Measurements from ENCODE around the gene GDAP1L1. TPM values are rescaled to one million over a fixed set of nuclear protein-coding genes. Genes with fewer than 3 reads are reported as not detected.
"Not testable (repeated sequence)": the region's sequence is repeated elsewhere in the genome, so short reads cannot be mapped to it uniquely, and the experiment has no call there.

Gene GDAP1L1
- total RNA-seq, 1 donor from 2014 or later, result not detected

DNA sequence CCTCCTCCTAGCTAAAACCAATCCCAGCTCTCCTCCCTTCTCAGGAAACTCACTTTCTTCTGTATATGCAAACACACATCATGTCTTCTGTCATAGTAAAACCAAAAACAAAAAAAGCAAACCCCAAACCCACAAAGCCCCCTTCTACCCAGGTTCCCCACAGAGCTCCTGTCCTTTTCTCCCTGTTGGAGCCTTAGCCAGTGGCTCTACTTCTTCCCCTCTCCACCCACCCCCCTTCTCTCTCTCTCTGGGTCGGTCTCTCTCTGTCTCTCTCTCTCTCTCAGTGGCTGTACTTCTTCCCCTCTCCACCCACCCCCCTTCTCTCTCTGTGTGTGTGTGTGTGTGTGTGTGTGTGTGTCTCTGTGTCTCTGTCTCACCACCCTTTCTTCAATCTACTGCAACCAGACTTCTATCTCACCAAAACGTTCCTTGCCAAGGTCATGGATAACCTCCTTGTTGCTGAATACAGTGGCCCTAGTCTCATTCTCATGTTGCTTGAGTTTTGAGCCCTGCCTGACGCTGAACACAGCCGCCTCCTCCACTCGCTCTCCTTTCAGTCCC lies 27.9 kb upstream of the GDAP1L1 start:
- DNase-seq (ENCODE audit: low spot score), result no peak

DNA sequence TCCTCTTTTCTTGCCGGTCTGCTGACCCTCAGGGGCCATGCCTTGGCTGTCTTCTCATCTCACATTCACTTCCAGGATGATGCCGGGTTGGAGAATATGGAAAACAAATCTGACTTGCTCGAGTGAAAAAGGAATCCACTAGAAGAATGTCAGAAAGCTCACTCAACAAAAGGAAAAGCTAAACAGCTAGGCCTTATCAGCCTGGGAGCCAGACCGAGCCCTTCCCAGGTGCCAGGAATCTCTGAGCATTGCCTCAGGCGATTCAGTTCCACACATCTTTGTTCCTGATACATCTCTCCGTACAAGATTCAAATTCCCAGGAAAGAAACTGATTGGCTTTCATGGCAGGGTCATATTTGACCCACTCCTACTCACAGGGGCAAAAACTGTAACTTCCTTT lies 27.3 kb upstream of the GDAP1L1 start:
- no peak for DNase-seq (ENCODE audit: low spot score)

DNA sequence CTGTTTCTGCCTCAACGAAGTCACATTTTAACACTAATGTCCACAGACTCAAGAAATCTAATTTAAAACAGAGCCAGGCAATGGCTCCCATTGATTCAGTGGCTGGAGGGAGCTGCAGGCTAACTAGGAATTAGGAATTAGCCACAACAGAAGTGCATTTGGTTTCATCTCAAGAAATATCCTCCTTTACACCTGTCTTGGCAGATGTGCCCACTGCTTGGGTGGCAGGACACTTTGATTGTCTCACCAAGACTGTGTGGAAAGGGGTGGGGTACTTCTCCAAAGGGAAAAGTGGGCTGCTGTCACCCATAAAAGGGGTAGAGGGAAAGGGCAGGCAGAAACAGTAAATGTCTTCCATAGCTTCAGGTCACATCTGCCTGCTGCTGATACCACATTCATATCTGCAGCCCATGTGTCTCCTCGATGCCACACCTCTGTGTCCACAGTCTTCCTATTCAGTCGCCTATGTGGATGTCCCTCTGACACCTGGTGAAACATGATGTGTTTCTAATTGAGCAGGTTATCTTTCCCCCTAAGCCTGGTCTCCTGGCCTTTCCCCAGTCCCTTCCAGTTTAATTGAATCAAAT lies 25.6 kb upstream of the GDAP1L1 start:
- no peak for DNase-seq (ENCODE audit: low spot score)

DNA sequence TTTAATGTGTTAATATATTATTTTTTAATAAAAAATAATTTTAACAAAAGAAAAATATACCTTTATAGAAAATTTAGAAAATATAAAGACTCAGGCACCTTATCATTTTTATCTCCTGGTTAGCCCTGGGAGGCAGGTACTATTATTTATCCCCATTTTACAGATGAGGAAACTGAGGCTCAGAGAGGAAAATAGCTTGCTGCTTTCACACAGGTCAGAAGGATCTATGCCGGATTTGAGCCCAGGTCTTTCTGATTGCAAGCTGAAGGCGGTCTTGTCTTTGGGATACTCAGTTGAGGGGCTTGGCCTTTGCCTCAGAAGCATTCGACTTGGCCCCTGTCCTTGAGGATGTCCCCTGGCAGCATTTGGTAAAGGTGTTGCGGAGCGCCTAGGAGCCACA lies 25.1 kb upstream of the GDAP1L1 start:
- no peak for DNase-seq (ENCODE audit: low spot score)

DNA sequence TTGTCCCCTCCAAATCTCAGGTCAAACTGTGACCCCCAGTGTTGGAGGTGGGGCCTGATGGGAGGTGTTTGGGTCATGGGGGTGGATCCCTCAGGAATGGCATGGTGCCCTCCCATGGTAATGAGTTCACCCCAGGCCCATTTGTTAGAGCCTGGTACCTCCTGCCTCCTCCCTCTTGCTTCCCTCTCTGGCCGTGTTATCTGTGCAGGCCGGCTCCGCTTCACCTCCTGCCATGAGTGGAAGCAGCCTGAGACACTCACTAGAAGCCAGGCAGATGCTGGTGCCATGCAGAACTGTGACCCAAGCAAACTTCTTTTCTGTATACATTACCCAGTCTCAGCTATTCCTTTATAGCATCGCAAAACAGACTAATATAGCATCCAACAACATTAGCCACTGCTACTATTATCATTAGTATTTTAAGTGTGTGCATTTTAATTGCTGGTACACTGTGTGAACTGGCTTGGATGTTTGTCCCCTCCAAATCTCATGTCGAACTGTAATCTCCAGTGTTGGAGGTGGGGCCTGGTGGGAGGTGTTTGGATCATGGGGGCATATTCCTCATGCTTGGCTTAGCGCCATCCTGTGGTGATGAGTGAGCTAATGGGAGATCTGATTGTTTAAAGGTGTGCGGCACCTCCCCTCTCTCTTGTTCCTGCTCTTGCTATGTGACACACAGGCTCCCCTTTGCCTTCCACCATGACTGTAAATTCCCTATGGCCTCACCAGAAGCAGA lies 24.3 kb upstream of the GDAP1L1 start:
- DNase-seq (ENCODE audit: low spot score), result no peak

DNA sequence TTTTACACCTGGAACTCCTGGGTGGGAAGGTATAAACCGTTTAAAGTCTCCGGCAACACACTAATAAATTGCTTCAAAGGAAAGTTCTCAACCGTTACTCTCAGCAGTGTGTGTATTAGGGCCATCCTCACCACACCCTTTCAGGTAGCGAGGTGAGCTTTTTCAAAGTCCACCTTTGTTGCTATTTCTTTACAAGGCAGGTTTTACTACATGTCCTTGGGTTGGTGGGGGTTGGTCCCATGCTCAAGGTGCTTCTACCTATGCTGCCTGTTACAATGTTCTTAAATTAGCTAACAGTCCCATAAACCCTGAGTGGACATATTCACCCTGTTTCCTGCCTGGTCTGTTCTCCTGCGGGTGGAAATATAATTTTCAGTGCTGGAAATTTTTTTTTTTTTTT lies 23.4 kb upstream of the GDAP1L1 start:
- no peak for DNase-seq (ENCODE audit: low spot score)

DNA sequence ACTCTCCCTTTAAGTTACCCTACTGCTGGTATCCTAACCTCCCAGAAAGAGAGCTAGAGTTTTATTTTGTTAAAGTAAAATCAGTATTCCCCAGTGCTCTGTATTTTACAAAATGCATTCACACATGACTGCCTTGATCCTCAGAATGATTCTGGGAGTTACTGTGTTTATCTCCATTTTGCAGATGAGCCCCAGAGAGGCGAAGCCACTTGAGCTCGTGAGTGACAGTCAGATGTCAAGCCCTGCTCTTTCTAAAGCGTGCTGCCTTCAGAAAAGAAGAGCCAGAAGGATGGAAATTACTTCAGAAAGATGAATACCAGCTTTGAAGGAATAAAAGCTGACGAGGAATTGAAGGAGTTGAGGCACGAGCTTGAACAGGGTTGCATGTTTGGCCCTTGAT lies 22.5 kb upstream of the GDAP1L1 start:
- peak; percentile 37 for DNase-seq (ENCODE audit: low spot score)

DNA sequence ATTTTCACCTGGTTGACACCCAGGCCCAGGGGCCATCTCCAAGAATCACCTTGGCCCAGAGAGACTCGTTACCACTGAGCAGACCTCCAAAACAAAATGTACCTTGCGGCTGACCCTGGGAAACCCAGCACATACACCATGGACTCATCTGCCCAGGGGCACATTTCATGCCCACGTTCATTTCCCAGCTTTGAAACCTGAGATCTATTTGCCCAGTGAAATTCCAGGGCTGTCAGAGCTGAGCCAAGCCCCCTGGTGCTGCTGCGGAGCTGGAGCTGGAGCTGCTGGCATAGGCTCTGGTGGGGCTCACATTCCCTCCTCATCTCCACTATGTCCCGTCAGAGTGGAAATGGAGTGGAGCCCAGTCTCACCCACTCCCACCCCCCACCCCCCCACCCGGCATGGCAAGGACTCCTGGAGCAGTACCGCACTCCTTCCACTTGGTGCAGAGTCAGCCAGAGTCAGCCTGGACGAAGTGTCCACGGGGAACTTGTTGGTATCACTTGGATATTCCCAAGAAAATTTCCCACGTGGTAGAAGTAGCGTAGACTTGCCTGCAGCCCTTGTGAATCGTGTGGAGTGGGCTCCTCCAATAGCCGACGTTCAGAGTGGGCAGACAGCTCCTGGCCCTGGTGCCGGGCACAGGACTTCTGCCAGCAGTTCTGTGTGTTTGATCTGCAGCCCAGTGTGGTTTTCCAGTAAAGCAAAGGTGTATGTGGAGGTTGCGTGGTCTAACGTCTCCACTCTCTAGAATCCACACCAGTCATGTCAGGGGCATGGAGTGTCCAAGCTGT lies 18.4 kb upstream of the GDAP1L1 start:
- peak; percentile 78 for DNase-seq (ENCODE audit: low spot score)

DNA sequence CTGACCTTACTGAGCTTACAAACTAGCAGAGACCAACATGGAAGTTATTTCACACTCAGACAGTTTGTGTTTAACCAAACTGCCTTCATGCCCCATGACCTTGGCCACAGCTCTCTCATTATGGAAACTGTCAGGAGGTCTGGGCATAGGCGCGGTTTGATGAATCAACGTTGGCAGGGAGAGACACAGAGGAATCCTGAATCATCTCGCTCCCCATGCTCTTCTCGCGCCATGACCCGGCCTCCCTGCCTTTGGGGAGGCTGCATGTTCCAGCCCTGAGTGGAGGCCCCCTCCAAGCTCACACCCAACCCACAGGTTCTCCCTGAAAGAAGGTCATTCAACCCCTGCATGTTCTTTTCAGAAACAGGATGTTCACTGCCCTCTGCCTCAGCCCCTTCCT lies 15.9 kb upstream of the GDAP1L1 start:
- peak; percentile 30 for DNase-seq (ENCODE audit: low spot score)

DNA sequence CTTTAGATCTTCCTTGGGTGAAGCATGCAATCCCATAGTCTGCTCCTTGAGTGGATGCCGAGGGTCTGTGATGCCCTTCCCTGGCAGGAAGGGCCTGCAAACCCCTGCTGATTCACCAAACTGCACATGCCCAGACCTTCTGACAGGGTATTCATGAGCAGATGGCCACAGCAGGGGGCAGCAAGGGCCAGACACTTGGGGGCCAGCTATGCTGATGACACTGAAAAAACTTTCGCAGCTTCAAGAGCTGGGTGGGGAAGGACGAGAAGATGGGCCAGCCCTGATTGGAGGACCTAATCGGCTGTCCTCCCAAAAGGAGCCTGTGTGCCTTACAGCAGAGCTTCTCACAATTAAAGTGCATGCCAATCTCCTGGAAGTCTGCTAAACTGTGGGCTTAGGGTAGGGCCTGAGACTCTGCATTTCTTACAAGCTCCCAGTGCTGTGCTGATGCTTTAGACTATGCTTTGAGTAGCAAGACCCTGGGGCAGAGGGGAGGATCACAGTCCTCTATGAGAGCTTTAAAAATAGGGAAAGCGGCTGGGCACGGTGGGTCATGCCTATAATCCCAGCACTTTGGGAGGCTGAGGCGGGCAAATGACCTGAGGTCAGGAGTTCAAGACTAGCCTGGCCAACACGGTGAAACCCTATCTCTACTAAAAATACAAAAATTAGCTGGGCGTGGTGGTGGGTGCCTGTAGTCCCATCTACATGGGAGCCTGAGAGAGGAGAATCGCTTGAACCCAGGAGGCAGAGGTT lies 15.2 kb upstream of the GDAP1L1 start:
- DNase-seq (ENCODE audit: low spot score), result peak; percentile 55

DNA sequence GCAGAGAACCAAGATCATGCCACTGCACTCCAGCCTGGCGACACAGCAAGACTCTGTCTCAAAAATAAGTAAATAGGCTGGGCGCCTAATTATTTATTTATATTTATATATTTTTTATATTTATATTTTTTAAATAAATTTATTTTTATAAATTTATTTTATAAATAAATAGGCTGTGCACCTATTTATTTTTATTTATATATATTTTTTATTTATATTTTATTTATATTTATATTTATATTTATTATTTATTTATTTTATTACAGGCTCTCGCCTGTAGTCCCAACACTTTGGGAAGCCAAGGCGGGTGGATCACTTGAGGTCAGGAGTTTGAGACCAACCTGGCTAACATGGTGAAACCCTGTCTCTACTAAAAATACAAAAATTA lies 14.6 kb upstream of the GDAP1L1 start:
- DNase-seq (ENCODE audit: low spot score), result not testable (repeated sequence)

DNA sequence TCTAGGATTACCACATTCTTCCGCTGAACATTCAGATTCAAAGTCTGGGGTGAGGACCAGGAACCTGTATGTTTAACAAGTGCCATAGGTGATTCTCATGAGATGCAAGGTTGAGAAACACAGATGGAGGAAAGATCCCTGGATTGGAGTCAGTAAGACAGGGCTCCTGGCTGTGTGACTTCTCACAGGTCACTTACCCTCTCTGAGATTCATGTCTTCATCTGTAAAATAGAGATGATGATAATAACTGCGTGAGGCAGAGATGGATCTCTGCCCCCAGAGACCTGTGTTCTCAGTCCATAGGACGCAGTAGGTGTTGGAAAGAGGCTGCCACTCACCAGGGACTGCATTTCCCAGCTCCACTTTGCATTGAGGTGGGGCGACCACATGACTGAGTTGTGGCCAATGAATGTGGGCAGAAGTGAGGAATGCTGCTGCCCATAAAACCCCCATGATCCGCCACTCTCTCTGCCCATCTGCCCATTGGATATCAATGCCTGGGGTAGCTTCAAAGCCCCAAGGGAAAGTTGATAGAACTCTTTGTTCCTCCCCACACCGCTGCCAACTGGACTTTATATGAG lies 13.6 kb upstream of the GDAP1L1 start:
- no peak for DNase-seq (ENCODE audit: low spot score)

DNA sequence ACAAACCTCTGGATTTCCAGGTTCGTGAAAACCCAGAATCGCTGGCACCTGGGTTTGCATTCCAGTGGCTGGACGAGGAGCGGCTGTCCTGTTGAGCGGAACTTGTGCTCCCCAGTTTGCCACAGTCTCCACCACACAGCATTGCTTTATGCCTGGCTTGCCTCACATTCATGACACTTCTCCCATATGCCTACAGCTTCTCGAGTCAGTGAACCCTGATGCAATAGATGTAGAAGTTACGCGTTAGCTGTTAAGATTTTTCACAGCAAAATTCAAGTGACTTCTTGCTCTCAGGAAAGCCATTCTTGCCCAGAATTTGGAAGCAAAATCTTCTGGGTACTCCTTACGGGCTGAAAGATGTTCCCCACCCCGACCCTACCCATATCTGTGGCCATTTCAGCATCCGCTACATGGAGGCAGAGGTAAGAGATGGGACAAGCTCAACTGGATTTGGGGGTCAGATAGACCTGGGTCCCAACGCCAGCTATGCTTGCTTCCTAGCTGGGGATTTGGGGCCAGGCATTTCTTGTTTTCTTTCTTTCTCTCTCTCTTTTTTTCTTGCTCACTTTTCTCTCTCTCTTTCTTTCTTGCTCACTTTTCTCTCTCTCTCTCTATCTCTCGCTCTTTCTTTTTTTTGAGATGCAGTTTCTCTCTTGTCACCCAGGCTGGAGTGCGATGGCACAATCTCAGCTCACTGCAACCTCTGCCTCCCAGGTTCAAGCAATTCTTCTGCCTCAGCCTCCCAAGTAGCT lies 12.4 kb upstream of the GDAP1L1 start:
- DNase-seq (ENCODE audit: low spot score), result no peak

DNA sequence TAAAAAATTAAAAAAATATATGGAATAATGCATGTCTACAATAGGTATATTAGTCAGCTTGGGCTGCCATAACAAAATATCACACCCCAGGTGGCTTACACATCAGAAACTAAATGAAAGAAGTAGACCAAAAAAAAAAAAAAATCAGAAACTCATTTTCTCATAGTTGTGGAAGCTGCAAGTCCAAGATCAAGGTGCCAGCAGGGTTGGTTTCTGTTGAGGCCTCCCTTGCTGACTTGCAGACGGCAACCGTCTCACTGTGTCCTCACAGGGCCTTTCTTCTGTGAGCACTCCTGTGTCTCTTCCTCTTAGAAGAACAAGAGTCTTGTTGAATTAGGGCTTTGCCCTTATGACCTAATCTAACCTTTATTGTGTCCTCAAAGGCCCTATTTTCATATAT lies 11.4 kb upstream of the GDAP1L1 start:
- DNase-seq (ENCODE audit: low spot score), result no peak

DNA sequence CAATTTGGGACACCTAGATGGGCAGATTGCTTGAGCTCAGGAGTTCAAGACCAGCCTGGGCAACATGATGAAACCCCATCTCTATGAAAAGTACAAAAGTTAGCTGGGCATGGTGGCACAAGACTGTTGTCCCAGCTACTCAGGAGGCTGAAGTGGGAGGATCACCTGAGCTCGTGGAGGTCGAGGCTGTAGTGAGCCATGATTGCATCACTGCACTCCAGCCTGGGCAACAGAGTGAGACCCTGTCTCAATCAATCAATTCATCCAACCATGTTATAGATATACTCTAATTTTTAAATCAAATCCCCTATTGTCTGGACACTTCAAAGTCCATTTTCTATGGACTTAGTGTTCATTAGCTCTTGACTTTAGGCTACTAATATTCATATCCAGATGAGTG lies 10.3 kb upstream of the GDAP1L1 start:
- DNase-seq (ENCODE audit: low spot score), result not testable (repeated sequence)

DNA sequence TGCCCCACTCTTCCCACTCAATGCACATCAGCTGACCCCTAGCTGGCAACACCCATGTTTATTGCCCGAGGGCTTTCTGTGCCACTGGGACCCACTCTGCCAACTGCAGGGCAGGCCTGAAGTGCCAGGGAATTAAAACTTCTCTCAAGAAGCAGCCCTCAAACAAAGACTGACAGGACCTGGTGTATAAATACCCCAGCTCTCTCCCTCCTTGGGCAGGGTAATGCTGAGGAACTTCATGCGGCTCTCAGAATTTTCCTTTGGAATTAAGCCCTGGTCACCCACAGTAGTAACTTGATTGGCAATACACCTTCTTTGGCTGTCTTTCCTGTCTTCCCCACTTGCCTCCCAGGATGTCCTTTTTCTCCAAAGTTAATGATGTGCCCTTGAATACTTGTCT lies 5.3 kb upstream of the GDAP1L1 start:
- DNase-seq (ENCODE audit: low spot score), result no peak

DNA sequence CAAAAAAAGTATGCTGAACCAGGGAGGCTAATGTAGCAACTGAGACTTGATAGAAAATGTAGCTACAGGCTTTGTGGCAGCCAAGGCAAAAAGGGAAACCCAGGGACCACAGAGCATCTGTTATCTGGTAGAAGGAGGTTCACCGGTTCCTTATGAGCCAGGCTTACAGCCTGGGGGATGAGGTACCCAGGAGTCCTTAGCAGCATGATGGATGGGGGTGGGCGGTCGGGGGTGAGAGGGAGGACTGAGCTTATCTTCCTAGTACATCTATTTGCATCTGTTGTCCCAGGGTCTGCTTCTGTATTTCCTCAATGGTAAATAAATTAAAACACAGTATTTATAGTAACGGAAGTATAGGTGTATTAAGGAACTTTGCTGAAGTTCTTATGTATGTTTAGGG lies 1.1 kb upstream of the GDAP1L1 start:
- no peak for DNase-seq (ENCODE audit: low spot score)

DNA sequence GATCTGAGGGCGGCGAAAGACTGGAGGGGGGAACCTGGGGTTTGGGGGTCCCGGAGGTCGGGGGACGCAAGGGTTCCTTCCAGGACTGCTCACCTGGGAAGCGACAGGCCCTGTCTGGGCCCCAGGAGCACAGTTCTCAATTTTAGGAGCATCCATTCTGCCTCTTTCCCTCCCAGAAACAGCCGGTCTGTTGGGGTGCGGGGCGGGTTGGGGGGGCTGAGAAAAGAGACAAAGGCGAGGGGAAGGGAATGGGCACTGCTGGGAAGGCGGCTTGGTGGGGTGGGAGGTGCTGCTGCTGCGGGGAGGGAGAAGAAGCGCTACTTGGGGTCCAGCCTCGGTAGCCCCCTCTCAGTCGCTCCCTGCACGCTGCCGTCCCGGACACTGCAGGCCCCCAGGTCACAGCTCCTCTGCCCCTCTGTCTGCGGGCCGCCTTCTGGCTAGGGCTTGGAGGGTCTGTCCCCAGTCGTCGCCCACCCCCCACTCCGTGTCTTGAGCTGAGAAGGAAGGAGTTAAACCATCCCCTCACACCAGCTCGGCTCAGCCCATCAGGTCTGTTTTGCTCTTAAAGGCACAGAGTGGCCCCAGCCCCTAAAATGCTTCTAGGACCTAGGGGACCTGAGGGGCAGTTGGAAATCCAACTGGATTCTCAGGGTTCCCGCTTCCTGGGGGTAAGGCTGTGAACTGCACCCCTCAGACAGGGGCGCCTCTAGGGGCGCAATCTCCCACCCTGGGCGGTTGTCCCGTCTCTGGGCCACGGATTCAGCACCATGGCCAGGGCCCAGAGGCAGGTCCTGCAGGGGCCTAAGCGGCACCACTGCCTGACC lies 690 bp downstream of the GDAP1L1 start:
- DNase-seq (ENCODE audit: low spot score), result no peak

DNA sequence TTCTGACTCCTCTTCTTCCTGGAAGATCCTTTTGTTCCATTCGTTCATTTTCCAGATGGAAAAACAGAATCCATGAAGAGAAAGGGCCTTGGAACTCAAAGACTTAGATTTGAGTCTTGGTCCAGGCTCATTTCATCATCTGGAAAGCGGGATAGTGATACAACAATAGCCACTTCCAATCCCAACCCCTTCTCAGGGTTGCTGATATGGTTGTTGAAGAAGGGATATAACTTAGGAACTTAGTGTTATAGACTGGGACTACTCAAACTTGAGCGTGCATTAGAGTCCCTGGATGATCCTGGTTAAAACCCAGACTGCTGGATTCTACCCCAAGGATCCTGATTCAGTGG lies 1.3 kb downstream of the GDAP1L1 start:
- DNase-seq (ENCODE audit: low spot score), result no peak

DNA sequence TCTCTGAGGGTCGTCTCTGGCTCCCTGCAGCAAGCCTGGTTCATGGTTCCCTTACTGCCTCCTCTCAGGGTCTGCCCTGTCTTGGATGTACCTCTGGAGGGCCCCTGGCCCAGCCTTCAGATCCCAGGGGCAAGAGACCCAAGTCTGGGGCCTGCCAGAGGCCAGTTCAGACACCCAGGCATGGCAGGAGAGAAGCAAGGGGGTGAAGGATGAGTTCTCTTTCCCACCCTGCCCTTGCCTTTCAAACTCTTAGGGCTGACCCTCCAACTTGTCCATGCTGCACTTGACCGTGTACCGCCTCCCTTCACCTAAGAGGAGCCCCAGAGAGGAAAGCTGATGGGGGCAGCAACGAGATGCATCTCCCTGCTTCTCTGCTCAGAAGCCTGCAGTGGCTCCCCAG lies 4.2 kb downstream of the GDAP1L1 start:
- DNase-seq (ENCODE audit: low spot score), result no peak
